ENCODE data around the gene PGA4. TPM values are rescaled to one million over a fixed set of nuclear protein-coding genes. Genes with fewer than 3 reads are reported as not detected.

Gene PGA4
- total RNA-seq, 1 experiment from 2014 or later = not detected

DNA sequence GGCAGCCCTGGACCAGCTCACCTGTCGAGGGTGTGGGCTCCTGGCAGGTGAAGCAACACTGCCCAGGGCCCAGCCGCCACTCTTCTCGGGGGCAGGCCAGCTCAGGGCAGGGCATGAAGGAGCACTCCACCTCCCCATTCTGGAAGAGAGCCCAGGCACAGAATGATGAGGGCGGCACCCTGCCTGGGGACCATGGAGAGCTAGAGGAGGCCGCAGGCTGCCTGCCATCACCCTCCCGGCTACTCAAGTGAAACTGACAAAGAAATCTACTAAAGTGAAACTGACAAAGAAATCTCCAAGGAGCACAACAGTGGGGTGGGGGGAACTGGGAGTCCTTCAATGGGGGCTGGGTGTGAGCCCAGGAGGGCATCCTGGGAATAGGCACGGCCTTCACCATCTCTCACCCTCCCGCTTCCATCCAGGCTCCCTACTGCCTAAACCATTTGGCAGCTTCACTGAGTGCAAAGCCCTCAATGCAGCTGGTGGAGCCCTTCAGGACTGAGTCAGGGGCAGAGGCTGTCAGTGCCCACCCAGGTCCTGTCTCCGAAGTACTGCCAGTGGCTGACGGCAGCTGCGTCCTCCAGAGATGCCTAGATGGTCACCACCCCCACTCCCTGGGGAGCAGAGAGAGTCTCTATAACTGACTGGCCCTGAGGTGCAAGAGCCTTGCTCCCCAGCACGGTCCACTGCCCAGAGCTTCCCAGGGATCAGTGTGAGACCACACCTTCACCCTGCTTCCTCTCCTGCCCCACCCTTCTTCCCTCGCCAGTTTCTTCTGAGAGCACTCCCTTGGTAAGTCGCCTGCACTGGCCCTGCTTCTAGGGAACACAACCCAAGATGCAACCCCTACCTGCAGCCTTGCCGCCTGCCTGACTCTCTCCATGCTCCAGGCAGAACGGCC lies 51.3 kb downstream of the PGA4 start:
- ChIA-PET CTCF (no interaction called here), POLR2A (ENCODE audit: low non-redundant PET) (no interaction called here)
- Histone ChIP-seq H3K4me3 (ENCODE audit: low read depth, low read length, poor library complexity, severe bottlenecking) (no peak overlapping the region), H3K27me3 (replicated peaks; ENCODE audit: insufficient read depth, low read depth, low read length, poor library complexity) (no peaks in the 10 kb centered on the region), H3K27ac (ENCODE audit: low read depth, low read length, poor library complexity, severe bottlenecking) (no peak overlapping the region), H3K4me1 (ENCODE audit: insufficient read depth, low read length, poor library complexity, severe bottlenecking) (no peaks in the 10 kb centered on the region), H3K36me3 (ENCODE audit: insufficient read depth, low read length, poor library complexity, severe bottlenecking) (no peaks in the 10 kb centered on the region), H3K9me3 (ENCODE audit: low read depth, low read length, poor library complexity, severe bottlenecking) (no peaks in the 10 kb centered on the region)
- intact Hi-C loops (cut with micrococcal nuclease; ENCODE audit: unreplicated experiment) = no loop called here
- no peak for DNase-seq (ENCODE audit: low spot score)
- no TSS peak for BruUV-seq (replicated peaks)
- TF ChIP-seq, protein P1, sequence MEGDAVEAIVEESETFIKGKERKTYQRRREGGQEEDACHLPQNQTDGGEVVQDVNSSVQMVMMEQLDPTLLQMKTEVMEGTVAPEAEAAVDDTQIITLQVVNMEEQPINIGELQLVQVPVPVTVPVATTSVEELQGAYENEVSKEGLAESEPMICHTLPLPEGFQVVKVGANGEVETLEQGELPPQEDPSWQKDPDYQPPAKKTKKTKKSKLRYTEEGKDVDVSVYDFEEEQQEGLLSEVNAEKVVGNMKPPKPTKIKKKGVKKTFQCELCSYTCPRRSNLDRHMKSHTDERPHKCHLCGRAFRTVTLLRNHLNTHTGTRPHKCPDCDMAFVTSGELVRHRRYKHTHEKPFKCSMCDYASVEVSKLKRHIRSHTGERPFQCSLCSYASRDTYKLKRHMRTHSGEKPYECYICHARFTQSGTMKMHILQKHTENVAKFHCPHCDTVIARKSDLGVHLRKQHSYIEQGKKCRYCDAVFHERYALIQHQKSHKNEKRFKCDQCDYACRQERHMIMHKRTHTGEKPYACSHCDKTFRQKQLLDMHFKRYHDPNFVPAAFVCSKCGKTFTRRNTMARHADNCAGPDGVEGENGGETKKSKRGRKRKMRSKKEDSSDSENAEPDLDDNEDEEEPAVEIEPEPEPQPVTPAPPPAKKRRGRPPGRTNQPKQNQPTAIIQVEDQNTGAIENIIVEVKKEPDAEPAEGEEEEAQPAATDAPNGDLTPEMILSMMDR (conservative IDR thresholded peaks at IDR 0.05; ENCODE audit: low read depth, low read length) = no peak
- no peak for TF ChIP-seq EZH2 (IDR thresholded peaks at IDR 0.05; ENCODE audit: borderline replicate concordance, low read depth, low read length, poor library complexity, severe bottlenecking)

GRCh38 chr11:61274084-61274483 lies 51.9 kb downstream of the PGA4 start:
- BruUV-seq (replicated peaks) = no TSS peak
- no peak for TF ChIP-seq EZH2 (IDR thresholded peaks at IDR 0.05; ENCODE audit: borderline replicate concordance, low read depth, low read length, poor library complexity, severe bottlenecking)
- TF ChIP-seq, protein P1 (conservative IDR thresholded peaks at IDR 0.05; ENCODE audit: low read depth, low read length) = no peak
- no peaks in the 10 kb centered on the region for H3K4me1 ChIP-seq (ENCODE audit: insufficient read depth, low read length, poor library complexity, severe bottlenecking)
- no peaks in the 10 kb centered on the region for H3K27me3 ChIP-seq (replicated peaks; ENCODE audit: insufficient read depth, low read depth, low read length, poor library complexity)
- no peak overlapping the region for H3K27ac ChIP-seq (ENCODE audit: low read depth, low read length, poor library complexity, severe bottlenecking)
- no peak for DNase-seq (ENCODE audit: low spot score)
- no peaks in the 10 kb centered on the region for H3K36me3 ChIP-seq (ENCODE audit: insufficient read depth, low read length, poor library complexity, severe bottlenecking)
- POLR2A ChIA-PET (ENCODE audit: low non-redundant PET) = no interaction called here
- no peak overlapping the region for H3K4me3 ChIP-seq (ENCODE audit: low read depth, low read length, poor library complexity, severe bottlenecking)
- H3K9me3 ChIP-seq (ENCODE audit: low read depth, low read length, poor library complexity, severe bottlenecking) = no peaks in the 10 kb centered on the region
- intact Hi-C loops (cut with micrococcal nuclease; ENCODE audit: unreplicated experiment) = no loop called here
- CTCF ChIA-PET = no interaction called here

DNA sequence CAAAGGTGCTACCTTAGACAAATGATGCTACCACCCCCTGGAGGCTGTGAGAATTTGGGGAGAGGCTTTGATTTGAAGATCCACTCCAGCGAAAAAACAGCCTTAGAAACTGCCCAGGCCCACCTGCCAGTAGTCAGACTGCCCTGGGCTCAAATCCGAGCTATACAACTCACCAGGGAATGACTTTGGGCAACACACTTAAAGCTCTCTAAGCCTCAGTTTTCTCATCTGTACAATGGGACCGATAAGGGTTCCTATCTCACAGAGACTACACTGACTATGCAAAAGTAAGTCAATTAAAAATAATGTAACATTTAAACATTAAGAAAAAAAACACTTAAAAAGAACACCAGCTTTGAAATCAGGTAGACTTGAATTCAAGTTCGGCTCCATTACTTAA lies 53.0 kb downstream of the PGA4 start:
- no peaks in the 10 kb centered on the region for H3K27me3 ChIP-seq (replicated peaks; ENCODE audit: insufficient read depth, low read depth, low read length, poor library complexity)
- no peak overlapping the region for H3K27ac ChIP-seq (ENCODE audit: low read depth, low read length, poor library complexity, severe bottlenecking)
- no peaks in the 10 kb centered on the region for H3K9me3 ChIP-seq (ENCODE audit: low read depth, low read length, poor library complexity, severe bottlenecking)
- H3K36me3 ChIP-seq (ENCODE audit: insufficient read depth, low read length, poor library complexity, severe bottlenecking) = no peaks in the 10 kb centered on the region
- CTCF ChIA-PET = no interaction called here
- no peaks in the 10 kb centered on the region for H3K4me1 ChIP-seq (ENCODE audit: insufficient read depth, low read length, poor library complexity, severe bottlenecking)
- POLR2A ChIA-PET (ENCODE audit: low non-redundant PET) = no interaction called here
- DNase-seq (ENCODE audit: low spot score) = no peak
- BruUV-seq (replicated peaks) = no TSS peak
- no peak for TF ChIP-seq EZH2 (IDR thresholded peaks at IDR 0.05; ENCODE audit: borderline replicate concordance, low read depth, low read length, poor library complexity, severe bottlenecking)
- TF ChIP-seq, protein P1 (conservative IDR thresholded peaks at IDR 0.05; ENCODE audit: low read depth, low read length) = no peak
- no peak overlapping the region for H3K4me3 ChIP-seq (ENCODE audit: low read depth, low read length, poor library complexity, severe bottlenecking)
- intact Hi-C loops (cut with micrococcal nuclease; ENCODE audit: unreplicated experiment) = no loop called here

Data from A673 (cell line).